Adipose tissue (tissue), 3 donors: Measurements from ENCODE around the gene EDEM3. TPM values are rescaled to one million over a fixed set of nuclear protein-coding genes. Genes with fewer than 3 reads are reported as not detected.
"Not testable (repeated sequence)": the region's sequence is repeated elsewhere in the genome, so short reads cannot be mapped to it uniquely, and the experiment has no call there.

Experiments
- H3K27ac ChIP-seq: one replicate; pipeline ENCODE4 v1.5.1; 2013; ENCODE audit warnings: low read depth, low read length
- WGBS, 3 donors: extraction: QIAGEN DNeasy Blood & Tissue Kit; methylation state at CpG; one replicate each; pipeline ENCODE4 v1.1.7; 2013; 5-methylcytosine and 5-hydroxymethylcytosine counted together
- polyA plus RNA-seq, 3 donors: library from polyadenylated mRNA; stranded (reverse); fragments of 200-250 nt; gene quantifications; one replicate each; pipeline ENCODE4 v1.2.3, GENCODE V29; 2013
- donor health status: healthy with polysubstance abuse.
- donor health status: Bipolar disorder and iron deficiency.
- donor health status: healthy.

EDEM3 gene, protein sequence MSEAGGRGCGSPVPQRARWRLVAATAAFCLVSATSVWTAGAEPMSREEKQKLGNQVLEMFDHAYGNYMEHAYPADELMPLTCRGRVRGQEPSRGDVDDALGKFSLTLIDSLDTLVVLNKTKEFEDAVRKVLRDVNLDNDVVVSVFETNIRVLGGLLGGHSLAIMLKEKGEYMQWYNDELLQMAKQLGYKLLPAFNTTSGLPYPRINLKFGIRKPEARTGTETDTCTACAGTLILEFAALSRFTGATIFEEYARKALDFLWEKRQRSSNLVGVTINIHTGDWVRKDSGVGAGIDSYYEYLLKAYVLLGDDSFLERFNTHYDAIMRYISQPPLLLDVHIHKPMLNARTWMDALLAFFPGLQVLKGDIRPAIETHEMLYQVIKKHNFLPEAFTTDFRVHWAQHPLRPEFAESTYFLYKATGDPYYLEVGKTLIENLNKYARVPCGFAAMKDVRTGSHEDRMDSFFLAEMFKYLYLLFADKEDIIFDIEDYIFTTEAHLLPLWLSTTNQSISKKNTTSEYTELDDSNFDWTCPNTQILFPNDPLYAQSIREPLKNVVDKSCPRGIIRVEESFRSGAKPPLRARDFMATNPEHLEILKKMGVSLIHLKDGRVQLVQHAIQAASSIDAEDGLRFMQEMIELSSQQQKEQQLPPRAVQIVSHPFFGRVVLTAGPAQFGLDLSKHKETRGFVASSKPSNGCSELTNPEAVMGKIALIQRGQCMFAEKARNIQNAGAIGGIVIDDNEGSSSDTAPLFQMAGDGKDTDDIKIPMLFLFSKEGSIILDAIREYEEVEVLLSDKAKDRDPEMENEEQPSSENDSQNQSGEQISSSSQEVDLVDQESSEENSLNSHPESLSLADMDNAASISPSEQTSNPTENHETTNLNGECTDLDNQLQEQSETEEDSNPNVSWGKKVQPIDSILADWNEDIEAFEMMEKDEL
- 10 to 100 TPM; 10.3 to 15.8 (median 11.8) TPM for polyA plus RNA-seq

DNA sequence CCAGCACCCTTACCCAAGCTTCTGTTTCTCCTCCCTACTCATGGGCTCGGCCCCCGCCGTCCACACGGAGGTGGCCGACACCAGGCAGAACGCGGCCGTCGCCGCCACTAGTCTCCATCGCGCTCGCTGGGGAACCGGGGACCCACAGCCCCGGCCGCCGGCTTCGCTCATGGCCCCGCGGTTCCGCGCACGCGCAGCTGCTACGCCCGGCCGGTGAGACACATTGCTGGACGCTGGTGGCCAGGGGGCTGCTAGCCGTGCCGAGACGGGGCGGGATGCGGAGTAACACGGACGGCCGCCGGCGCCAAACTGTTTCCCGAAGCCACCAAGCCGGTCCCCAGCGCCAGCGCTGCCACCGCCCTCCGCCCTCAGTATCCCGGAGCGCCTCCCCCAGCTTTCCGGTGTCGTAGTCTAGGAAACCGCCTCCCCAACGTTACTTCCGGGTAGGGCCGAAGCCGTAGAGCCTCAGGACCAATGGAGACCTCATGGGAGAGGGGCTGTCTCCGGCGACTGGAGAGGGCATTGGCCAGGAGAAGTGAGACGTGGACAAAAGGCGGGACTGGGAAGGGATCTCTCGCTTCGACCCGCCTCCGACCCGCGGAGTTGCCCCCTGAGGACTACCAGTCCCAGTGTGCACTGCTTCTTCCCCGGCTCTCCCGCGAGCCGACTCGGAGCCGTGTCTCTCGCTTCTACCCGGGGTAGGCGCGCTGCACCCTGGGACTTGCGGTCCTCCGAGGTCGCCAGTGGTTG, at the start of gene EDEM3:
Gene EDEM3 (minus strand): TSS at position 383 of the 750 bp plus-strand sequence. CDS start 212 bp downstream, at position 171.
- 0 to 1% (median 1%) methylated on average over 73 to 76 of the region's 76 CpGs for WGBS, 3 donors
- H3K27ac ChIP-seq = peak within 1 kb of the TSS; percentile 97

DNA sequence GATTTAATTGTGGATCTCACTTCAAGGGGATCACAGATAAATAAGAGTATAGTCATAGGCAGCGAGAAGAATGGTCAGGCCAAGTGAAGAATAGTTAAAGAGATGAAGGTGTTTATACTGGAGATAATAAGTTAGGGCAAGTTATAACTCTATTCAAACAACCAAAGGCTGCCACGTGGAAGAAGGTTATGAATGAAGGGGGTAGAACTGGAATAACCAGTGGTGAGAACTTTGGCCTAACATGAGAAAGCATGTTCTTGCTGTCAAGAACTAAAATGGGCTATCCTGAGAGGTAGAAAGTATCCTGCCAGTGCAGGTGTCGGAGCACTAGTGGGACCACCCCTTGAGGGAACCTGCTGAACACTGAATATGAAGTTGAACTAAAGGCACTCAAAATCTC, 49.6 kb upstream of the EDEM3 start:
- 71 to 96% (median 93%) methylated on average over 3 of the region's 3 CpGs for WGBS, 3 donors
- no peak overlapping the region for H3K27ac ChIP-seq

DNA sequence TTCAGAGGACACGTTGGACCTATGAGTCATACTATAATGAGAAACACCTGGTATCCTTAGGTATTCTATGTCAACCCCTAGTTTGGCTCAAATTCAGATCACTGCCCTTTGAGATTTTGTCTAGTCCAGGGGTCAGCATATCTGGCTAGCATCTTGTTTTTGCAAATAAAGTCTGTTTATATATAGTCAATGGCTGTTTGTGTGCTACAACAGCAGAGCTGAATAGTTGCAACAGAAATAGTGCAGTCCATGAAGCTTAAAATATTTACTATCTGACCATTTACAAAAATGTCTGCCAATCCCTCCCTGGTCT, 48.5 kb upstream of the EDEM3 start:
- H3K27ac ChIP-seq = no peak overlapping the region
- WGBS, 3 donors = 25 to 44% (median 26%) methylated on average over 1 of the region's 1 CpG

DNA sequence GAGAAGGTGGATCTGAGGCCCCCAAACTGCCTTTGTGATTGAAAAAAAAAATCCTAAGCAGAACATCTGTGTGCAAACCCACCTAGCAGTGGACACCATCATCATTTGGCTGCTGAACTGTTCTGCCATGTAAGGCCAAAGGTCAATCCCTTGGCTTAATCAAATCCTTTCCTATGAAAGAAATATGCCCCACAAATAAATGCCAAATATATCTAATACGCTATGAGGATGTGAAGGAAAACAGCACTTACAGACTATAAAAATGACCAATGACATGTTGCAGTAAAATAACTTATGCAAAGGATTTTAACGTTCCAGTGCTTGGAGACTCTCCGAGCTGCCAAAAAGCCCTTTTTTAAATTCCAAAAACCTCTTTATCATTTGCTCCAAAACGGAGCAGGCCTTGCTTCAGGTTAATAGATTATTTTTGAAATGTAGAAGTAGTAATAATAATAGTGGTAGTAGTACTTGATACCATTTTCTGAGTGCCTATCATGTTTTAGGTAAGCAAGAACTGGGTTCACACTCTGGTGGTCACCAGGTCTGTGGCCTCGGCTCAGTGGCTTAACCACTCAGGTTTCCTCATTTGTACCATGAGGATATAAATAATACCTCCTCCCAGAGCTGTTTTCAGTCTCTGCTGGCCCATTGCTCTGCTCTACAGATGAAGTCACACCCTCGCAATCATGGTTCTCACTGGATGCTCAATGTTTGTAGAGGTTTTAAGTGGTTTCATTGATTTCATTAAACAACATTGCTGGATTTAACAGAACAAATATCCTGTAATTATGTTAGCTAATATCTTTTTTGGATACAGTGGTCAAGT, 47.9 kb upstream of the EDEM3 start:
- 72 to 80% (median 77%) methylated on average over 6 of the region's 6 CpGs for WGBS, 3 donors
- H3K27ac ChIP-seq = no peak overlapping the region

DNA sequence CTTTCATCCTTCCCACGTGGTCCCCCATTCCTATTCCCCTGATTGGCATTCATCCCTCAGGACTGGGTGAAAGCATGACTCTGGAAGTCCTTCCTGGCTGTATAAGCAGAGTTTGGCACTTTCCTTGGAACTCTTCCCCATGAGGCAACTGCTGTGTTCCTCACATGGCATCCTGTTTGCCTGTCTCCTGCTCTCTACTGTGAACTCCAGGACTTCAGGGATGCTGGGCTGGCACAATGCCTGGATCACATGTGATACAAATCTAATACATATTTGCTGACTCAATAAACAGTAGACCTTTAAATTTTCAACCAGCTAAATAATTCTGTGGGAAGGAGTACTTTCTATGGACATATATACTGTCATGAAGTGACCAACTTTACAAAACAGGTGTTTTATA, 46.8 kb upstream of the EDEM3 start:
- WGBS, 3 donors = 56 to 81% (median 65%) methylated on average over 1 of the region's 1 CpG
- H3K27ac ChIP-seq = no peak overlapping the region

DNA sequence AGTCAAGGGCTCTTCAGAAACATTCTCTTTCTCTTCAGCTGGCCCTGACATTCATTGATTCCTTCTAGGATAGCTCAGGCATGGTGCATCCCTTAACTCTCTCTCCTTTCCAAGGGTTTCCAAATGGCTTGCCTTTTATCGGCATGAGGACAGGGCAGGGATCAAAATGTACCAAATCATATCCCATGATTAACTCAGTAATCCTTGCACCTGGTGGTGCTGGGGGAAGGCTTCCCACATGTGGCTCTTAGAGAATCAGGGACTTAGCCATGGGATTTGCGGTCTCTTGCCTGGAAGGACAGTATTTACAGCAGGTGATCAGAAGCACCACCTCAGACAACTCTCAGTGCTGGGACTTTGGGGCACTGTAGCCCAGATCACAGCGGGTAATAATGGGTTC, 46.2 kb upstream of the EDEM3 start:
- H3K27ac ChIP-seq = no peak overlapping the region
- 96 to 97% (median 96%) methylated on average over 3 of the region's 3 CpGs for WGBS, 3 donors

DNA sequence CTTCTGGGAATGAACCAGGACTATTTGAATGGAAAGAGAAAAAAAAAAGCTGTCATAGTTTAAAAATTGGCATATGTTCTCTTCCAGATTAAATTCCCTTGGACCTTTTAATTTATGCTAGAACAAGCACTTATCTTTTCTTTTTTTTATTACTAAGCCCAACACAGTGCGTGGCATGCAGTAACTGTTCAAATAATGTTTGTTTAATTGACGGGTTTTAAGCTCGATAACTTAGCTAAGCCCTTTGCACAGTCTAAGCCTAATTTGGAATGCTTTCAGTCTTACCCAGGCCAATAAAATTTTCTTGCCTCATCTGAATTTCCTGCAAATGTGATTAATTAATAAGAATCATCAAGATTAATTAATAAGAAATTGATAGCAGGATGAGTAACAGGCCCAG, 39.3 kb upstream of the EDEM3 start:
- no peak overlapping the region for H3K27ac ChIP-seq
- WGBS, 3 donors = 31 to 77% (median 56%) methylated on average over 3 of the region's 3 CpGs

DNA sequence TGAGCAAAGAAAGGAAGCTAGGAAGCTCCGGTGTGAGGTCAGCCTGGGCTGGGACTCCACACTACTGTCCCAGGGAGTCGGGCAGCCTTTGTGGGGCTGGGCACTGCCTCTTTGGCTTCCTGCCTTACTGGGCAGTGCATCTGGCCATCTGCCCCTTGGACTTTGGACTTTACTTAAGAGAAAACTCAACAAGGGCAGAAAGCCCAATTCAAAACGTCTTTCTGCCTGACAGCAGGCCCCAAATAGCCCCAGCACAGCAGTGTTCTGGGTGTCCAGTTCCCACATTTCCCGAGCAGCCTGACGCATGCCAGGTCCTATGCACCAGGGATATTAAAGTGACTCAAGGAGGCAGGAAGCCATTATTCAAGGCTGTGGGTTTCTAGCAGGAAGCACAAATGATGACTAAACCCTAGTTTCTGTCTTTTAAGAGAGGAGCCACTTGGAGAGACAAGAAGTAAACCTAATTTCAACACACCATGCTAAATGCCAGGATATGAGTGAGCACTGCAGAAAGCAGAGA, 37.9 kb upstream of the EDEM3 start:
- 5 to 14% (median 10%) methylated on average over 5 of the region's 5 CpGs for WGBS, 3 donors
- H3K27ac ChIP-seq = no peak overlapping the region

DNA sequence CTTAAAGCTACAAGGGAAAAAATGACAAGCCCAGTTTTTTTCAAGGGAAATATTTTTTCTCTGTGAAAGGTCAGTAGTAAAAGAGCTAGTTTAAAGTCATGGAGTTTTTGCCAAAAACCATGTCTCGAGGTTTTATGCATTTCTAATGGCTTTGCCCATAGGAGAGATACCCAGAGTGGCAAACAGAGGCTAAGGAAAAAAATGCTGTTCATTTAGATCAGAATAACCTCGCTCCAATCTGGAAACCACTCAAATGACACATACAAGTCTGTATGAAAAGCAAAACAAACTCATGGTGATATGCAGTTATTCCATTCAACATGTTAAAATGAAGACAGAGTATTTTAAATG, 36.9 kb upstream of the EDEM3 start:
- WGBS, 3 donors = 28 to 66% (median 62%) methylated on average over 2 of the region's 2 CpGs
- H3K27ac ChIP-seq = no peak overlapping the region

DNA sequence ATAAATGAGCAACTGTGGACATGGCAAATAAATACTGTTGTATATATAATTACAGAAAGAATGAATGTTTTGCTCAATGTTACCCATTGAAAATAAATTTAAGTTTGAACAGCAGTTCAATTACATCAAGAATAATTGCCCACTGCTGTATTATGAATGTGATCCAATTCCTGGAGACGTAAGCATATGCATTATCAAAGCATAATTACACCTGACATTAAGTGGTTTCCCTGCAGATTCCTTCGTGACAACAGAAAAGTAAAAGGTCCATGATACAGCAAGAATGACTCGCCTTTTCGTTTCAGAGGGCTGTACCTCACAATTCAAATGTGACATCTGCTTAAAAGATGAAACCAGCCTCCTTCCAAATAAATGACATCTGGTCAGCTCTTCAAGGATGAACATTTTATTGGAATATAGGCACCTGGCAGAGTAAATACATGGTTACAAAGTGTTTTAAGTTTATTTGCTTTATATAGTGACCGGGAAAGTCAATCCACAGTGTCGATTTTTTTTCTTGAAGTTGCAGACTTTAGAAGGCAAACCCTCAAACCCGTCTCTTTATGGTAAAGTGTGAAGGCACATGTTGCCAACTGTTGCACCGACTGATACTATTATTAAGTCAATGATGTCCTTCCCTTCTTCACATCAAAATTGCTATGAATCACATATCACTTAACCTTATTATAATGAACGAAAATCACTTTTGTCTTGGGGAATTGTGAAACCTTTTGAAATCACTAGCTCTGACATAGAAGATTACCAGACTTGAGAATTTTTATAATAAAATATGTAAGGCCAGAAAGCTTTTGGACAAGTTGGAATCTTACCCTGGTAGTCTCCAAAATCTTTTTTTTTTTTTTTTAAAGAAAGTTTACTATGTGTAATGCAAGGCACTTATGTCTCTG, 36.2 kb upstream of the EDEM3 start:
- H3K27ac ChIP-seq = no peak overlapping the region
- 75 to 84% (median 81%) methylated on average over 9 of the region's 9 CpGs for WGBS, 3 donors

DNA sequence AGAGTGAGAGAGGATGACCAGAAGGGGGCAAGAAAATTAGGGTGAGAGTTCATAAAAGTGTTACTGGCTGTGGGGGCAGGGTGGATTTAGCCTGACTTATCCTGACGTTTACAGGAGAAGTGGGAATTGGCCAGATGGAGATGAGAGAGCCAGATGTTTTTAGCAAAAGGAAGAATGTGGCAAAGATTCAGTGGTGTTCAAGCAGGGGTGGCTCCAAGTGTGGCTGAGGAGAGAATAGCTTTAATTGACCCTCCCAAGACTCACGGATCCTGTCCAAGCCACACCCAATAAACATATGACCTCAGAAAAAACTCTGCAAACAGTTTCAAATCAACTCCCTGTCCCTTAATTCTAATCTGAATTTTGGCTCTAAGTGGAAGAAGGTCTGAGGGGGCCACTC, 35.2 kb upstream of the EDEM3 start:
- 19 to 56% (median 38%) methylated on average over 2 of the region's 2 CpGs for WGBS, 3 donors
- no peak overlapping the region for H3K27ac ChIP-seq

DNA sequence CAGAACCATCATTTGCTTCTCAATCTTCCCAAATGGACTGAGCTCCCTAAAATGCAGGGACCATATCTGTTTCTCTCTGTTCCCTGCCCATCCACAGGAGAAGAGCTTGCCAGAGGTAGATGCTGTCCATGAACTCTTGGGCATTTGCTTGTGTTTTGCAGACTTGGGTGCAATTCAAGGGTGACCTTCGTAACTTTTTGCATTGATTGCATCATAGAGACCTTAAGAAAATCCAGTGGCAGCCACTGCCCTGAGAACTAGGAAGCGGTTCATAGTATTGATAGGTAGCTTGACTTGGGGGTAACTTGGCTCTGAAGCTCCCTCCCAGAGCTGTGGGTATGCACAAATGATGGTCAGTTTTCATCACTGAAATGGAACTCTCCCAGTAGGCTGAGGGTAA, 34.3 kb upstream of the EDEM3 start:
- H3K27ac ChIP-seq = no peak overlapping the region
- WGBS, 3 donors = 67 to 78% (median 68%) methylated on average over 2 of the region's 2 CpGs

DNA sequence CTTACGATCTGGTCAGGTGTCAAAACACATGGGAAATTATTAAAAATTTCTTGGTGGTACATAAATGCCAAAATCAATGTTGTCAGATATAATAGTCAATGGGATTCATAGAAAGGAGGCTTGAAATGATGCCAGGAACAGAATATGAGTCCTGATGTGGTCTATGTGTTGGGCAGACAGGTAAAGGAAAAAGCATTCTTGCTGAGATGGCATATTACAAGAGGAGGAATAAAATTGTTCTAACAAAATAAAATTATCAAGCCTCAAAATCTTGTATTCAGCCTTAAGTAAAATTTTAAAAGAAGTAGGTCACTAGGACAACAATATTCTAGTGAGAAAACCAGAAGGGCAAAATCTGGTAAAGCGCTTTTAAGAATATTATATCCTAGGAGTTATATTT, 30.9 kb upstream of the EDEM3 start:
- no peak overlapping the region for H3K27ac ChIP-seq
- 92 to 98% (median 97%) methylated on average over 2 of the region's 2 CpGs for WGBS, 3 donors

DNA sequence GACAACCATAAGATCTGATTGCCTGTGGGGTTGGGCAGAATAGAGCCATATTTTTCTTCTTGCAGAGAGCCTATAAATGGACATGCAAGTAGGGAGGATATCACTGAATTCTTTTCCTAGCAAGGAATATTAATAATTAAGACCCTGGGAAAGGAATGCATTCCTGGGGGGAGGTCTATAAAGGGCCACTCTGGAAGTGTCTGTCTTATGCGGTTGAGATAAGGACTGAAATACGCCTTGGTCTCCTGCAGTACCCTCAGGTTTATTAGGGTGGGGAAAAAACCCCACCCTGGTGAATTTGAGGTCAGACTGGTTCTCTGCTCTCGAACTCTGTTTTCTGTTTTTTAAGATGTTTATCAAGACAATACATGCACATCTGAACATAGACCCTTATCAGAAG, 29.1 kb upstream of the EDEM3 start:
- not testable (repeated sequence) for H3K27ac ChIP-seq
- 96 to 99% (median 97%) methylated on average over 3 of the region's 3 CpGs for WGBS, 3 donors

DNA sequence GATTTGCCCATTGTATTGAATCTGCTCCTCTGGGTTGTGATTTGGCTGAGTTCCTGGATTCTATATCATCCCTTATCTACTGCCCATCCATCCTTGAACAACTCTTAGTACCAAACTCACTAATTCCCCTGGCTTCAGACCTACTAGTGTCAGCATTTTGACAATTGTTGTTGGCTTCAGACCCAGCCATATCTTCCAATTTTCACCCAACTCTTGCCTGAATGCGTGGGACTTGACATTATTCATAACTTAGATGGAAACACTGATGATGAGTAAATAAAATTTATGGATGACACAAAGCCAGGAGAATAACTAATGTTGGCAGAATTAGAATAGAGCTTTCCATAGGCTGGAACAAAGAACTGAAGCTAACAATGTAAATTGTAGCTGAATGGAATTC, 27.3 kb upstream of the EDEM3 start:
- 74 to 78% (median 76%) methylated on average over 1 of the region's 1 CpG for WGBS, 3 donors
- no peak overlapping the region for H3K27ac ChIP-seq

DNA sequence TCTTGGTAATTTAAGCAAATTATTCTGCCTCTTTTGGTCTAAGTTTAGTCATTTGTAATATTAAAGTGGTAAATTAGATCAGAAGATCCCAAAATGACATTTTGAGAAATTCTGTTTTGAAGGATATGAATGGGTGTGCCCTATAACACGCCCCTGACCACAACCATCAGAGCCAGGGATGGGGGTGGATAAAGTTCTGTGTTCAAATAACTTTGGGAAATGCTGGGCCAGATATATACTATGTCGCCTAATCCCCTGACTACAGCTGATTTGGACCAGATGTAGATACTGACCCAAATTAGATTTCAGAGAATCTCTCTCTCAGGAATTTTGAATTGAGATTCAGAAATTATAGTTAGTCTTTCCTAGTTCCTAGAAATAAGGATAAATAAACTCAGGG, 21.2 kb upstream of the EDEM3 start:
- WGBS, 3 donors = 43 to 89% (median 47%) methylated on average over 2 of the region's 2 CpGs
- H3K27ac ChIP-seq = no peak overlapping the region

DNA sequence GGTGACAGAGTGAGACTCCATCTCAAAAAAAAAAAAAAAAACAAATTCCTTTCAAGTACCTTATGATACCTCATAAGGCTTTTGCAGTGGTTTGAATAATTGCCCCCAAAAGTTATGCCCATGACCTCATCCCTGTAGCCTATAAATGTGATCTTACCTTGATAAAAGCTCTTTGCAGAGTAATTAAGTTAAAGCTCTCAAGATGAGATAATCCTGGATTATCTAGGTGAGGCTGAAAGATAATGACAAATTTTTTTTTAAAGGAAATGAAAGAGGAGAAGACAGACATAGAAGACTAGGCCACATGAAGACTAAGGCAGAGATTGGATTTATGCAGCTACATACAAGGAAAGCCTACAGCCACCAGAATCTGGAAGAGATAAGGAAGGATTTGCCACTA, 20.7 kb upstream of the EDEM3 start:
- no peak overlapping the region for H3K27ac ChIP-seq
